NCI-H774 (cell line): ENCODE measurements around the gene PRPS1L1.

Experiments used
- DNase-seq: peaks from one replicate; lab custom pipeline; 2025; lab: John Stamatoyannopoulos, UW

Gene PRPS1L1

DNA sequence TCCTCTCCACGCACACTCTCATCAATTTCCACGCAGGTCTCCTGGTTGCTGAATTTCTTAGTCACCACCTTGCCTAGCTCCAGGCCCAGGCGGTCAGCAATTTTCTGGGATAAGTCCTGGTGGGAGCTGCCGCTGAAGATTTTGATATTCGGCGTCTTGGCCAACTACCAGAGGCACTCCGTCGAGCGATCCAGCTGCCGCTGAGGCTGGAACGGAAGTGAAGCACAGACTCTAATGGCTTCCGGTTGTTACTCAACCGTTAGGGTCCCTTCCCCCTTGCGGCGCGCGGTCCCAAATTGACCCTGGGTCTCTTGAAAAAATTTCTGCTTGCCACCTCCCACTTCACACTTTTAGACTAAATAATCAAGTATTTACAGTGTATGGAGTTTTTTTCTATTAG lies at the start of gene PRPS1L1:
TSS of gene PRPS1L1 (minus strand) at position 219 of the 400 bp plus-strand sequence.
- DNase-seq = no peak

- no peak for DNase-seq
Observed at GRCh38 chr7:18076461-18076860, 48.8 kb upstream of the PRPS1L1 start.

GRCh38 chr7:18068745-18069144 lies 41.1 kb upstream of the PRPS1L1 start:
- DNase-seq = no peak

- DNase-seq = no peak
Observed at GRCh38 chr7:18064242-18064838, 36.7 kb upstream of the PRPS1L1 start.

DNA sequence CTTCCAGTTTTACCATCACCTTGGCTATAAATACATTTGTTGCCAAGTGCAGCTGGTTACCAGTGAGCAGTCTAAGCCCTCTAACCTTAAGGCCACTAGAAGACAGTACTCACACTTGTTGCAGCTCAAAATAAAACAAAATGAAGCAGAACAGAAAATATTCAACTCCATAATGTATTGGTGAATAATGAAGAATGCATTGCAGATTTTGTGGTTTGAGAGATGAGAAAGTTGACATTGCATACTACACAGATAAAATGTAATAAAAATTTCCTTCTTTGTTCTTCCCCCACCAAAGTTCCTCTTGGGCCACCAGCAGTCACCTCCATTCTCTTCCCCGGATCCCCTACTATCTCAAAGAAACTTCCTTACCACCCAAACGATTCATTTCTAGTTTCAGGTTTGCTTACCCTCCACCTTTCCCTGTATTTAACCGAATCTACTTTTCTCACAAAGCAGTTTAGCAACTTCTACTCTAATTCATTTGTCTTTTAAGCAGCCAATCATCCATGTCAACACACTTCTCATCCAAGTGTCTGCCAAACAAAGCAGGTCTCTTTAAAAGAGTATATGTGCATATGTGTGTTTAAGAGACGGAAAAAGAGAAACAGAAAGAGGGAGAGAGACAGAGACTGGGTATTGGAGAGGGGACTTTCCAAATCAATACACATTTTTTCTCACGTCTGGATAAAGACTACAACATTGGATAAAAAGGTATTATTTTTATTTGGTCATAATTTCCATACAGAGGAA lies 35.7 kb upstream of the PRPS1L1 start:
- DNase-seq = no peak

DNA sequence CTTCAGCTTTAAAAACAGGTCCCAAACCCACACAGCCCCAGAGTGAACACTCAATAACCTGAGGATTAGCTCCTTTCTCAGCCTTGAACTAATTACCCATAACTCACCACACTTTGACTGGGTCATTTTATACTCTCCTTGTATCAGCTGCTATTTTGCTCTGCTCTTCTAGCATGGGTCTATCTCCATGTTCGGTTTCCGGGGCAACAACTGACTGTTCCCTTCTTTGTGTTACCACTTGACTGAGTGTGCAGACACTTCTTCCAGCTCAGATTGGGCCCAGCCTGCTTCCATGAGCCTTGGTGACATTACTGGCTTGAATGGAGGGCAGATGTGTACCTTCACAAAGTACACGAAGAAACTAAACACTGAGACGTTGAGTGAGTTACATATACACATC lies 31.5 kb upstream of the PRPS1L1 start:
- DNase-seq = no peak

- no peak for DNase-seq
Observed at GRCh38 chr7:18053941-18054340, 26.3 kb upstream of the PRPS1L1 start.

- no peak for DNase-seq
Observed at GRCh38 chr7:18053177-18053928, 25.7 kb upstream of the PRPS1L1 start.

- no peak for DNase-seq
Observed at GRCh38 chr7:18049262-18049661, 21.6 kb upstream of the PRPS1L1 start.

GRCh38 chr7:18046601-18047000 lies 19.0 kb upstream of the PRPS1L1 start:
- DNase-seq = no peak

GRCh38 chr7:18045171-18045570 lies 17.5 kb upstream of the PRPS1L1 start:
- DNase-seq = no peak

- no peak for DNase-seq
Observed at GRCh38 chr7:18041191-18041590, 13.5 kb upstream of the PRPS1L1 start.

GRCh38 chr7:18040196-18040595 lies 12.6 kb upstream of the PRPS1L1 start:
- no peak for DNase-seq

DNA sequence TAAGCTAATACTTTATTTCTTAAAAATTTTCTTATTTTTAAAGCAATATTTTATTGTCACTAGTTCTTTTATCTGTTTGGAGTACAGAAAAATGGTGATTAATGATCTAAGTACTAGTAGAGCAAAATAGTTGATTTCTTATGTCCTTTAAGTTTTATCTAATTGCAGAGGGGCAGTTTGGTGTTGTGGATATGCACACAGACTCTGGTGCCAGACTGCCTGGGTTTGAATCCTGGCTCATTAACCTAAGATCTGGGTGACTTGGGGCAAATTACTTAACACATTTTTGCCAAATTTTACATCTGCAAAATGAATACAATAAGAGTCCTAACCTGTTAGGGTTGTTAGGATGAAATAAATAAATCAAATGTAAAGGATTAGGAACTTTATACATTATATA lies 10.7 kb upstream of the PRPS1L1 start:
- DNase-seq = no peak

DNA sequence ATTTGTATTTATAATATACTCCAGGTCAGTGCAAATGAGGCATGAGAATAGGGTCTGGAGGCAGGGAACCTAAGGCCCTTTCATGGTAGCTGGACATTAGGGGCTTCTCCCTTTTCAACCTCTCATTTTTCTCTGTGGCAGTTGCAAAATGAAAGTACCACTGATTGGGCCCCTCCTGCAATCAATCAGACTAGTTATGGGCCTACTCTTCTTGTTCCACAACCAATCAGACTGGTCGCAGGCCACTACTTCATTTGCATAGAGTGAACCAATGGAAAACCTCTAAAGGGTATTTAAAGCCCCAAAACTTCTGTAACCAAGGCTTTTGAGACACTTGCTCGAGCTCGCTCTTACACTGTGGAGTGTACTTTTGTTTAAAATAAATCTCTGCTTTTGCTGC lies 10.0 kb upstream of the PRPS1L1 start:
- DNase-seq = no peak

DNA sequence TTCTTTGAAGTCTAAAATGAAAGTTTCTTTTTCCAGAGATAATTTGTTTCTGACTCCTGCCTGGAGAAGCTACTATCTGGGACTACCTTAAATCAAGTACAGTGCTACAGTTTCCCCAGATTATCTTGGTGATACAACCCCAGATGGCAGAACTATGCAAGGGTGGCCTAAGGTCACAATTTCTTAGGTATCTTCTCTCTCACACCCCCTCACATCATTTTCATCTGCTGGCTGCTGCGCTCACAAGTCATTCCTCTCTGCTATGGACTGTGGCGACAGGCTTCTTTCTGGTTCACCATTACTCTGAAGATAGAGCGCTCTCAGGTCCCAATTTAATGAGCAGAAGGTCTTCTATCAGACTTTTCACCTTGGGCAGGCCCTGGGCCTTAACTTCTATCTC lies 9.1 kb upstream of the PRPS1L1 start:
- no peak for DNase-seq

DNA sequence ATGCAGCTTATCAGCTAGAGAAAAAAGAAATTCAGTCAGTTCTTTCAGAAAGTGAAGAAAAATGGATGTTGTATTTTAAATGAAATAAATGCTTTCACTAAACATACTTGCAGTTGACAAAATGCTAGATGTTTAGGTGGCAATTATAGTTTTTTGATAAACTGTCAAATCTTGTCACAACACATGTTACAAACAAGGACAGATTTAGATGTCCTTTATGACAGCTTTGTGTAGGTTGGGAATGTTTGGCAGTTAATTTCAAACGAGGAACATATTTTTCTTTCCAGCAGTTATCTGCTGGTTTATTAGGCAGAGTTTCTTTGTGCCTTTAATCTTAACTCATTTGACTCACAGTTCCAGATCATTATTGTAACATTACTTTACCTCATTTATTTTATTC lies 3.1 kb upstream of the PRPS1L1 start:
- DNase-seq = no peak

GRCh38 chr7:18020138-18020715 lies 7.4 kb downstream of the PRPS1L1 start:
- no peak for DNase-seq

DNA sequence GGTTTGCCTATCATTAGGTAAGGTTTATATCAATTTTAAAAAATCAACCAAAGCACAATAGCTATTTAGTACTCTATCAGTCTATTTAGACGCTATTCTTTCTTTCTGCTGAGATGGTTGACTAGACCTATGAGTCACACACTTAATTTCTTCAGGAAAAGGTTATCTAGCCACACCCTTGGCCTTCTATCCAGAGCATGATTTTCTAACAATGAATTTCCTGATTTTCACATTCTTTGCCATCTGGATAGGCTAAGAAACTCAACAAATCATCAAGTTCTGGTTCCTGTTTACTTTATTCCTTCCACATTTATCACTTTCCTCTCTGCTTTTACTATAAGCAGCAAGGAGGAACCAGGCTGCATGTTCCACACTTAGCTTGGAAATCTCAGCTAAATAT lies 8.1 kb downstream of the PRPS1L1 start:
- DNase-seq = no peak

DNA sequence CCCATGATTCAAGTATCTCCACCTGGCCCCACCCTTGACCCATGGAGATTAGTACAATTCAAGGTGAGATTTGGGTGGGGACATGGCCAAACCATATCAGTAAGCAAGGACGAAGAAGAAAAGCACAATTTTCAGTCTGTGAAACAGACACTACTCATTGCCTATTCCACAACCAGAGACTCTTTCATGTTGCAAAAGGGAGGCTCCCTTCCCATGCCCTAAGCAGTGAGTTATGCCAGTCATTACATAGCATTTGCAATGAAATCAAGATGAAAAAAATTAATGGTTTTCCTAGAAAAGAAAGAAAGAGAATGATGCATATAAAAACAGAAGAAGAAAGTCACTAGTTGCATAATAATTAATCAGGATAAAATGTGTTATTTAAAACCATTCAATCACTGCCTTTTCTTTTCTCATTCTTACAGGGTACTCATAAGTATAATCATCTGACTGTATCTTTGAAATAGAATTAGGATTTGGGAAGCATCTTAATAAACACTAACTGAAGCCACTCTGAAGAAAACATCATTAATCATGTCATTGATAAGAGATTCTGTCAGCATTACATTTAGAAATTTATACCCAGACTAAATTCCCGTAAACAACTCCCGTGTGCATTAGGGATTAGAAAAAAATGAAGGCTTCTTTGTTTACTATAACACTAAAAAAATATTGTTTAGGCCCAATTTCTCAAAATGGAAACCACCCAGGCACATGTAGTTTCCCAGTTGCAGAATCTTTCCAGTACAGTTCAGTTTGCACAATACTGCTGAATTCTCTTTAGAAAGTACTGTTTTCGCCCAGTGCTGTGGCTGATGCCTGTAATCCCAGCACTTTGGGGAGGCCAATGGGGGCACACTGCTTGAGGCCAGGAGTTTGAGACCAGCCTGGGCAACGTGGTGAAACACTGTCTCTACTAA lies 9.1 kb downstream of the PRPS1L1 start:
- DNase-seq = no peak

DNA sequence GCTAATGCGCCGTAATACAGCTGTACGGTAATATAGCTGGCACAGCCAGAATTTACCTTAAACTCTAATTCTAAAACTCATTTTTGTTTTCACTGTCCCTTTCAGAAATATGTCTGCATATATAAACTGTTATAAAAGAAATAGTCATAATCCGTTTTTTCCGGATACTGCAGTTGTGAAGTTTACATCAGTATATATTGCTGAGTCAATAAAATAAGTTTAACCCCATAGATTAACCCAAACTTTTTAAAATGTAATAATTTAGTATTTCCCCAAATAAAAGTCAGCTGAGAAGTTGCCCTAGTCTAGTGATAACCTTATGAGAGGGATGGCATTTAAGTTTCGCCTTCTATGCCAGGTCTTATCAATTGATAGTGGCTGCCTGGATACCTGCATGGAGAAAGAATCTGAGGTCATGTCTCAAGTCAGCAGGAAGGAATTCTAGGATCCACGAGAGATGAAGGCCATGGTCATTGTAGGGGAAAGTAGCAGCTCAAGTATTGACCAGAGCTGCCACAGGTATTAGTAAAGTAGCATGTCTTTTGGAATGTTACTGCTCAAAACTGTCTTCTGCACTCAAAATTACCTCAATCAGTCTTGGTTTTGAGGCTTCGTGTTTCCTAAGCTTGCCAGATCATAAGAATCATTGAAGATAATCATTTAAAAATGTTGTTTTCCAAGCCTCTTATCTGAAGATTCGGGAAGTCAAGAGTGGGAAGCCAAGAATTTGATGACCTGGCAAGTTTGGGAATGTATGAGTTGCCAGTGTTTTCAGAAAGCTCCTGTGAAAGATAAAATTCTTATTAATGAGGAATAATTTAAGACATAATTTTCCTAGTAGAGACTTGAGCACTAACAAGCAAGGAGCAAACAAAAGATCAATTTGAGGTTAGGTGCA lies 10.8 kb downstream of the PRPS1L1 start:
- no peak for DNase-seq
